ENCODE results near the gene LPP. TPM values are rescaled to one million over a fixed set of nuclear protein-coding genes. Genes with fewer than 3 reads are reported as not detected.

LPP gene
- total RNA-seq, 2 experiments from 2014 or later: 49.6 to 54.3 TPM

DNA sequence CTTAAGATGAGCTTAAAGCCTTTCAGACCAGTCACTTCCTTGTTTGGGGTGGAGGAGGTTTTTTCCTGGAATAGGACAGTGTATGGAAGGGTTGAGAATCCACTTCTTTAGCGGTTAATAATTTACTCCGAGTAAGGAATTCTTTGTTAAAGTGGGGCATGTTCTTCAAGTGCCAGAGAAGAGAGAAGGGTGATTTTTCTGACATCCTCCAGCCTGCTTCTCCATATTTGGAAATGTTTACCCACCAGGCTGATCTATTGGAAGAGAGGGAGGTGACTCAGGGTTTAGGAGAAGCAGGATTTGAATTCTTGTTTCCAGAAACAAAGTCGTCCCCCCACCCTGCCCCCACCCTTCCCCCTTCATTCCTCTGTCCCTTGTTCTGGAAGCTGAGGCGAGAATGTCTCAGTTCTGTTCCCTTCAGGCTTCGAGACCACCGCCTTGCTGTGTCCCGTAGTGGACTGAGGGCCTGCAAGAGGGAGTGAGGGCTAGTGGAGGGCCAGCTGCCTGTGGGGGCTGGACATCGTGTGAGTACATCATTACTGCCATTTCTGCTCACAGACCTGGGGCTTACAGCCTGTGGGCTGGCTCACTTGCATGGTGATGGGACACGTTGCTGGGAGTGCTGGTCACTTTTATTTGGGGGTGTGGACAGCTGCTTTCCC, 58.5 kb downstream of the LPP start:
- H3K9me3 Mint-ChIP-seq: no peaks in the 10 kb centered on the region
- H3K4me3 Mint-ChIP-seq: no peak overlapping the region
- H3K36me3 Mint-ChIP-seq: peaks cover 27% of the 10 kb centered on the region
- no peak for DNase-seq
- H3K4me1 Mint-ChIP-seq: peaks cover 21% of the 10 kb centered on the region
- no peak overlapping the region for H3K27ac Mint-ChIP-seq
- POLR2A ChIA-PET: no interaction called here
- no peak for ATAC-seq (ENCODE audit: low read depth)
- H3K27me3 Mint-ChIP-seq: no peaks in the 10 kb centered on the region

DNA sequence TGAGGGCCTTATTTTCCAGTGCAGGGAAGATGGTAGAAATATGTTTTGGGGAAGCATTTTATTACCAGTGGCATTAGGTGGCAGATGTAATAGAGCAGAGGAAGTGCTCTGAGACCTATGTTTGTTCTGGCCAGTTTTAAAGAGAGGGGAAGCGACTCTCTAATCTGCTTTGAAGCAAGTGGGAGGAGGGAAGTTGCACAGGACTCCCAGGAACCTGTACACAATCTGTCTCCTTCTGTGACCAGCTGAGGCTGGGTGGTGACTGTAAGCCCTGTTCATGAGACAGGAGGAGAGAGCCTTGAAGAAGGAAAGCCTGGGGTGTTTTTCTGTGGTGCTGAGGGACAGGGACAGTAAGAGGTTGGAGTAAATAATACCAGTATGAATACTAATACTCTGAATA, 60.5 kb downstream of the LPP start:
- Mint-ChIP-seq H3K27ac (no peak overlapping the region), H3K27me3 (no peaks in the 10 kb centered on the region), H3K4me1 (peaks cover 25% of the 10 kb centered on the region), H3K4me3 (no peak overlapping the region), H3K36me3 (peaks cover 24% of the 10 kb centered on the region), H3K9me3 (no peaks in the 10 kb centered on the region)
- DNase-seq: no peak
- POLR2A ChIA-PET: no interaction called here
- ATAC-seq (ENCODE audit: low read depth): no peak

DNA sequence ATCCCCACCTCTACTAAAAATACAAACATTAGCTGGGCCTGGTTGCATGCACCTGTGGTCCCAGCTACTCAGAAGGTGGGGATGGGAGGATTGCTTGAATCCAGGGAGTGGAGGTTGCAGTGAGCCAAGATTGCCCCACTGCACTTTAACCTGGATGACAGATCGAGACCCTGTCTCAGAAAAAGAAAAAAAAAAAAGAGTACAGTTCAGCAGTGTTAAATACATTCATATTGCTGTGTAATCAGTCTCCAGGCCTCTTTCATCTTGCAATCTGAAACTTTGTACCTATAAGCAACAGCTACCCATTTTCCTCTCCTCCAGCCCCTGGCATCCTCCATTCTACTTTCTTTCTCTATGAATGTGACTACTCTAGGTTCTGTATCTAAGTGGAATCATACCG, 61.2 kb downstream of the LPP start:
- Mint-ChIP-seq H3K27ac (no peak overlapping the region), H3K4me1 (peaks cover 25% of the 10 kb centered on the region), H3K4me3 (no peak overlapping the region), H3K27me3 (no peaks in the 10 kb centered on the region), H3K36me3 (peaks cover 26% of the 10 kb centered on the region), H3K9me3 (no peaks in the 10 kb centered on the region)
- no peak for DNase-seq
- ATAC-seq (ENCODE audit: low read depth): no peak
- POLR2A ChIA-PET: no interaction called here

DNA sequence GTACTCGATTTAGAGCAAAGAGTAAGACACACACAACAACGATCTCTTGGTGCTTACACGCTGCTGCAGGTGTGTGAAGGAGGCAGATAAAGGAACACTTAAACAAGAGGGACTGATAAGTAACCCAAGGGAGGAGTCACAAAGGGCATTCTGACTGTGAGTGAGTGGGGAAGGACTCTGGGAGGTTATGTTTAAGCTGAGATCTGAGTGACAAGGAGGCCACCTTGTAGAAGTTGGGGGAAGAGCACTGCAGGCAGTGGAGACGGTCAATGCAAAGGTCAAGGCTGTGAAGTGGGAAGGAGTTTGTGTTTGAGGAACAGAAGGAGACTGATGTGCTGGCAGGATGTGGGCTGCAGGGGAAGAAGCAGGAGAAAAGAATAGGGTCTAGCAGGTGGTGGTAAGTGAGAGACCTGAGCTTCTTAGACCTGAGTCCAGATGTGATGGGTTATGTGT, 63.1 kb downstream of the LPP start:
- peak overlapping the region; percentile 43 for H3K27ac Mint-ChIP-seq
- peaks cover 23% of the 10 kb centered on the region for H3K4me1 Mint-ChIP-seq
- H3K27me3 Mint-ChIP-seq: no peaks in the 10 kb centered on the region
- ATAC-seq (ENCODE audit: low read depth) (peak; percentile 67), DNase-seq (no peak)
- H3K36me3 Mint-ChIP-seq: peaks cover 25% of the 10 kb centered on the region
- peak overlapping the region; percentile 1 for H3K4me3 Mint-ChIP-seq
- POLR2A ChIA-PET: no interaction called here
- H3K9me3 Mint-ChIP-seq: no peaks in the 10 kb centered on the region

DNA sequence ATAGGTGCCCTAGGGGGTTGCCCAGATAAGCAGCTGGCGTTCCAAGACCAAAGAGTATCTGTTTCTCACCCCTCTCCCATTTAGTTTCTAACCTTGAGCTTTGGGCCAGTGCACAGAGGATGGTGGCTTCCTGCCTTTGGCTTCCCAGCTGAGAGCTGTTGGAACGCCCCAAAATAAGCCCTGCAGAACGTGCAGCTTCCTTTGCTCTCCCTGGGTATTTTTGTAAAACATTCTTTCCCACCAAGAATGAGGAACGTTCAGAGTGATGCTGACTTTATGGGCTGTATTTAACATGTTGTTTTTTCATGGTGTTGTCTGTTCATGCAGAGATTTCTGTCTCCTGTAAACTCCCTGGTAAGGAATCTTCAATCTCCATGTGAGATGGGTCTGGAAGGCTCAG, 63.8 kb downstream of the LPP start:
- peaks cover 27% of the 10 kb centered on the region for H3K36me3 Mint-ChIP-seq
- H3K9me3 Mint-ChIP-seq: no peaks in the 10 kb centered on the region
- no peak overlapping the region for H3K4me3 Mint-ChIP-seq
- ATAC-seq (ENCODE audit: low read depth) (no peak), DNase-seq (no peak)
- H3K27ac Mint-ChIP-seq: no peak overlapping the region
- H3K4me1 Mint-ChIP-seq: peaks cover 24% of the 10 kb centered on the region
- no peaks in the 10 kb centered on the region for H3K27me3 Mint-ChIP-seq
- POLR2A ChIA-PET: interaction anchor here (0.6 kb wide), 1 partner anchor 472 kb away, joined by 5 read pairs; no protein-coding TSS in a partner anchor

DNA sequence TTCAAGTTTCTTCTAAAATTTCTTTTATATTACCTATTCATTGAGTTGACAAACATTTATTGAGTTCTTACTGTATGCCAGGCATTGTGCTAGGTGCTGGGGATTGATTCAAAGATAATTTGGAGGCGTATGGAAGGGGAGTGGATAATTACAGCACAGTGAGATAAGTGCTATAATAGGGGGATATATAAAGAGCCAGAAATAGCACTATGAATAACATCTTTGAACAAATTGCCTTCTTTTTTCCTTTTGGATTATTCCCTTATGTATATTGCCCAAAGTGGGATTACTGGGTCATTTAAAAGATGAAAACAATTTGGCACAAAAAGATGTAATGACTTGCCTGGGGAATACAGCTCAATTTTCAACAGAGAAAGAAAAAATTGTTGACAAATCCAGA, 64.6 kb downstream of the LPP start:
- POLR2A ChIA-PET: no interaction called here
- DNase-seq (no peak), ATAC-seq (ENCODE audit: low read depth) (no peak)
- Mint-ChIP-seq H3K9me3 (no peaks in the 10 kb centered on the region), H3K36me3 (peaks cover 28% of the 10 kb centered on the region), H3K4me1 (peaks cover 24% of the 10 kb centered on the region), H3K27me3 (no peaks in the 10 kb centered on the region), H3K4me3 (no peak overlapping the region), H3K27ac (no peak overlapping the region)

DNA sequence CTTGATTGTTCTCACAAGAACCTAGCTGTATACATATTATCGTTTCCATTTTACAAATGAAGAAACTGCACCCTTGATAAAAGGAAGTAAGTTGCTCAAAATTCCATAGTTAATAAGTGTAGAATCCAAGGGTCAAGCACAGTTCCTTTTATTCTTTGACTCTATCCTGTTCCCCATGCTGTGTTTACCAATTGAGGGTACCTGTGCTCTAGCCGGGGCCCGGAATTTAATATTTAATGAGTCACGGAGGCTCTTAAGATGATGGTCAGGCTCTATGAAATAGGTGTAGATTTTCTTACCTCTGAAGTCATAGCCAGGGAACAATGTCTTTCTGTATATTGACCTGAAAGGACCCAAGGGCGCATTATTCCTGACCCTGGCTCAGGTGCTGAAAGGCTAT, 65.2 kb downstream of the LPP start:
- H3K27ac Mint-ChIP-seq: no peak overlapping the region
- no peaks in the 10 kb centered on the region for H3K27me3 Mint-ChIP-seq
- H3K4me1 Mint-ChIP-seq: peaks cover 23% of the 10 kb centered on the region
- H3K9me3 Mint-ChIP-seq: peaks cover 2% of the 10 kb centered on the region
- POLR2A ChIA-PET: no interaction called here
- no peak overlapping the region for H3K4me3 Mint-ChIP-seq
- DNase-seq: no peak
- H3K36me3 Mint-ChIP-seq: peaks cover 31% of the 10 kb centered on the region
- no peak for ATAC-seq (ENCODE audit: low read depth)

DNA sequence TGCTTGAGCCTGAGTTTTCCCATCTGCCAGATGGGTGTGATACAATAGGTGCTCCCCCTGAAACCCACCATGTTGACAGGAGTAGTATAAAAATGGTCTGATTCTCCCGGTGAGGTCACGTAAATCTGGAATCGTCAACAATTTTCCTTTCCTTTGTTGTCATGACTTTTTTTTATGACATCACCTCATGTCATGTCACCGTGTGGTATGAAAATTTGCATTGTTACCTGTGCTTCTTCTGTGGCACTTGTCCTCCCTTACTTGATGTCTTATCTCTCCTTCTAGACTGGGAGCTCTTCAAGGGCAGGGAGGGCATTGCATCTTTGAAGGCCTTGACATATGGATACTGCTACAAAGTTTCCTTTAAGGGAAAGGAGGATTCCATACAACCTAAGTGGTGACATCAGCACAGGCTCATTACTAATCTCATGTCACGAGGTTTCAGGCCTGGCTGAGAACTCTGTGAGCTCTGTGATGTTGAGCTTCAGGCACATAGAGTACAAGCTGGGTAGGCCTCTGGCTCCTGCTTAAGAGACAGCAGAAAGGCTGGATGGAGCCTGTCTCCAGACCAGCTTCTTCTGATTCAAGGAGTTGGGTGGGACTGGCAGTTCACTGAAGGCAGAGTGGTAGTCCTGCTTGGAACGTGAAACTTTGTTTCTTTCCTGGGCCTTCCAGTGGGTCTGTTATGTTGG, 66.3 kb downstream of the LPP start:
- no peaks in the 10 kb centered on the region for H3K27me3 Mint-ChIP-seq
- DNase-seq (no peak), ATAC-seq (ENCODE audit: low read depth) (no peak)
- H3K9me3 Mint-ChIP-seq: peaks cover 2% of the 10 kb centered on the region
- no peak overlapping the region for H3K4me3 Mint-ChIP-seq
- no peak overlapping the region for H3K27ac Mint-ChIP-seq
- H3K36me3 Mint-ChIP-seq: peaks cover 38% of the 10 kb centered on the region
- POLR2A ChIA-PET: no interaction called here
- H3K4me1 Mint-ChIP-seq: peaks cover 17% of the 10 kb centered on the region

DNA sequence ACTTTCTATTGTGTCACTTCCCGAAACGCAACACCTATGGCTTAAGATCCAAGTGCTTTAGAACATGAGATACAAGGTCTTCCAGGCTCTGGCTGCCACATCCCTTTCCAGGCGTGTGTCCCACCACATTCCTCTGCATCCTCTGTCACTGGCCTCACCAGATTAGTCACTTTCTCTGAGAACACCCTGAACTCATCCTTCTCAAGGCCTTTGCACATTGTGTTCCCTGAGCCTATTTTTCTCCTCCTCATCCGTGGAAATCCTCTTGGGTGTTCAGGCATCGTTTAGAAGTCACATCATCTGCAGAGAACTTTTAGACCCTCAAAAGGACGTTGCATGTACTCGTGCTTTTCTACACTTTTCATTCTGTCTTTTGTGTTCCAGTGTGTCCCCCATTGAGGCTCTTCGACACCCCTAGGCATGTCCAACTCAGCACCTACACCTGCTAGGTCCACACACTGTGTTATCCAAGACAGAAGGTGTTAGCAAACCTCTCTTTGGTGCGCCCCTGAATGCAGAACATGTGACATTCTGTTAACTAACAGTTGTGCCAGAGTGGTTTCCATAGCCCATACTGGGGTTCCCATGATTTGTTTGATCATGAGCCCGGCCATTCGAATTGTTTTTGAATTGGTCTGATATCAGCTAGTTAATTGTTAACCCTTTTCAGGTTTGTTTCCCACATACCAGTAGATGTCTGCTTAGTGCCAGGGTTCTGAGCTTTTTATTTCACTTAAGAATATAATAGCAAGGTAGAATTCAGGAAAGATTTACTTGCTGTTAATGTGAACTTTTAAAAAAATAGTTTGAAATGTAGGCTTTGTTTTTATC, 67.2 kb downstream of the LPP start:
- POLR2A ChIA-PET: no interaction called here
- H3K36me3 Mint-ChIP-seq: peaks cover 43% of the 10 kb centered on the region
- H3K4me3 Mint-ChIP-seq: no peak overlapping the region
- no peak for ATAC-seq (ENCODE audit: low read depth)
- DNase-seq: no peak
- peaks cover 14% of the 10 kb centered on the region for H3K4me1 Mint-ChIP-seq
- H3K9me3 Mint-ChIP-seq: peaks cover 5% of the 10 kb centered on the region
- no peak overlapping the region for H3K27ac Mint-ChIP-seq
- H3K27me3 Mint-ChIP-seq: no peaks in the 10 kb centered on the region

DNA sequence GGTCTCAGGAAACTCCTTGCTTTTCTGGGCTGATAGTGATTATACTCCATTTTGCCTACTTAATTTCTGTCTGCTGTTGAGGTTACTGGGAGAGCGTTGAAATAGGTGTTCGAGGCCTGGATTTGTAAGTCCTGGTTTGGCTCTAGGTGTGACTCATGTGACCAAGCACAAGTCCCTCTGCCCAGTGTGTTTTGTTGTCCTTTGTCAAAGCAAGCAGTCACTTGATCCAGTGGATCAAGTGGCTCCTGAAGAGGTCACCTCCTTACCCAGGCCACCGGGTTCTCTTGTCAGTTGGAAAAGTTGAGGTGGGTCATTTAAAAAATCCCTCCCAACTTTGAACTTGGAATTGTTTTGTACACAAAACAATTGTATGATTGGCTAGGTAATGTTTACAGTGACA, 70.0 kb downstream of the LPP start:
- peaks cover 56% of the 10 kb centered on the region for H3K36me3 Mint-ChIP-seq
- peaks cover 7% of the 10 kb centered on the region for H3K9me3 Mint-ChIP-seq
- no peak overlapping the region for H3K4me3 Mint-ChIP-seq
- no peaks in the 10 kb centered on the region for H3K27me3 Mint-ChIP-seq
- ATAC-seq (ENCODE audit: low read depth) (no peak), DNase-seq (no peak)
- H3K4me1 Mint-ChIP-seq: peaks cover 3% of the 10 kb centered on the region
- no peak overlapping the region for H3K27ac Mint-ChIP-seq
- POLR2A ChIA-PET: interaction anchor here (0.5 kb wide), 1 partner anchor 479 kb away, joined by 5 read pairs; the partner anchor contains the start of gene BCL6

DNA sequence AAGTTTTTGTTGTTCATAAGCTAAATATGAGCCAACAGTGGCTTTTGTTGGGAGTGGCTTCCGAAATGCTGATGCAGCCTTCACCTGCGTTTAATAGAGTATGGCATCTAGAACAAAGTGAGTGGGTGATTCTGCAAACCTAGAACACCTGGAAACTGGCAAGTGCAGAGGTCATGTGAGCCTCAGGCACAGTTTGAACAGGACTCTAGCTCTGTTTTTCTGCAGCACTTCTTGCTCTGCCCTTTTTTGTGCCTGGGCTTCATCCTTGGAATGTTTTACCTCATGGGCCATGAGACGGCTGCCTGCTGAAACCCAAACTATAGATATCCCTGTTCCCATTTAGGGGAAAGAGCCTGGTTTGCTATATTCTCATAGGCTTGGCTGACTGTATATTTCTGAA, 73.5 kb downstream of the LPP start:
- Mint-ChIP-seq H3K36me3 (peaks cover 47% of the 10 kb centered on the region), H3K4me3 (no peak overlapping the region), H3K9me3 (peaks cover 7% of the 10 kb centered on the region), H3K27me3 (no peaks in the 10 kb centered on the region), H3K27ac (no peak overlapping the region), H3K4me1 (peaks cover 2% of the 10 kb centered on the region)
- no peak for DNase-seq
- POLR2A ChIA-PET: no interaction called here
- ATAC-seq (ENCODE audit: low read depth): no peak

DNA sequence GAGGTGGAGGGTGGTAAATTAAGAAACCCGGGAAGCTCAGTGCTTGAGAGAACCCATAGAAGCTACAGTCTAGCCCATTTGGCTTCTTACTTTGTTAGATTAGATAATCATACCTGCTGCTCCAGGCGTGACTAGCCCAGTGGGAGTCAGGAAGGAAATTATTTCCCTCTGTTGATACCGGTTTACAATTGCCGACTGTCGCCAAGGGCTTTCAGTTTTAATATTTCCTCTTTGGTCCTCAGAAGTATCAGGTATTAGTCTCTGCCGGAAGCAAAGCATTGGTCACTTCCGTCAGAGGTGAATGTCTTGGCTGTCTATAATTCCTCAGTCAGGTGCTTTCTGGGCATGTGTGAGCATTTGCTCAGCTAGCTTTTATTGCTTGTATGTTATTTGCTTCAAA, 75.2 kb downstream of the LPP start:
- DNase-seq (no peak), ATAC-seq (ENCODE audit: low read depth) (no peak)
- H3K4me3 Mint-ChIP-seq: no peak overlapping the region
- no peaks in the 10 kb centered on the region for H3K27me3 Mint-ChIP-seq
- H3K9me3 Mint-ChIP-seq: peaks cover 10% of the 10 kb centered on the region
- peaks cover 5% of the 10 kb centered on the region for H3K4me1 Mint-ChIP-seq
- peaks cover 45% of the 10 kb centered on the region for H3K36me3 Mint-ChIP-seq
- POLR2A ChIA-PET: no interaction called here
- H3K27ac Mint-ChIP-seq: no peak overlapping the region

DNA sequence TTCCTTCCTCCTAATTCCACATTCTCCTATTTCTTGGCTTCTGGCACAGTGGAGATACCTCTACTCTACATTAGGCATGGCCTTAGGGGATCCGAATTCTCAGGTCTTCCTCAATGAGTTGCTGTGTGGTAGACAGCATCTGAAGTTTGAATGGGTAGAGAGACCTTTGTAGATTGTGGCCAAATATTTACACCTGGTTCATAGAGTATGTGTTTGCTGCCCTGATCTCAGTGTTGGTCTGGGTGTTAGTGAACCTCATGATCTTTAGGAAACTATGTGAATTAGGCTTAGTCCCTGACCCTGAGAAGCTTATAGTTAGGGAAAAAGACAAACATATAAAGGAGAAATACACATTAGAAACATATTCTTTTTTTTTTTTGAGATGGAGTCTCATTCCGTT, 75.8 kb downstream of the LPP start:
- ATAC-seq (ENCODE audit: low read depth): no peak
- POLR2A ChIA-PET: no interaction called here
- Mint-ChIP-seq H3K9me3 (peaks cover 10% of the 10 kb centered on the region), H3K36me3 (peaks cover 45% of the 10 kb centered on the region), H3K4me3 (no peak overlapping the region), H3K27ac (no peak overlapping the region), H3K27me3 (no peaks in the 10 kb centered on the region), H3K4me1 (peaks cover 8% of the 10 kb centered on the region)
- no peak for DNase-seq

DNA sequence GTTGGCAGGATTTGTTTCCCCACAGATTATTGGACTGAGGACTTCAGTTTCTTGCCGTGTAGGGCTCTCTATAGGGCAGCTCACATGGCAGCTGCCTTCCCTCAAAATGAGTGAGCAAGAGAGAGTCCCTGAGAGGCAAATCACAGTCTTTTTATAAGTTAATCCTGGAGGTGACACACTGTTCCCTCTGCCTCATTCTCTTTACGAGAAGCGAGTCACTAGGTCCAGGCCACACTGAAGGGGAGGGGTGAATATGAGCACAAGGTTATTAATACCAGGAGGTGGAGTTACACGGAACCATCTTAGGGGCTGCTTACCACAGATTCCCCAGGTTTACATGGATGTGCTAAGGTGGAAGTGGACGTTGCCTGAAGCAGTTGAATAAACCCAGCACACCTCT, 77.0 kb downstream of the LPP start:
- Mint-ChIP-seq H3K27ac (no peak overlapping the region), H3K4me3 (no peak overlapping the region), H3K27me3 (no peaks in the 10 kb centered on the region), H3K9me3 (peaks cover 9% of the 10 kb centered on the region), H3K4me1 (peaks cover 8% of the 10 kb centered on the region), H3K36me3 (peaks cover 41% of the 10 kb centered on the region)
- DNase-seq (no peak), ATAC-seq (ENCODE audit: low read depth) (no peak)
- POLR2A ChIA-PET: no interaction called here
